Right hindlimb (tissue), 1 donor: ENCODE results near the gene GNB2.
A peak's percentile ranks its signal among the peaks of the same experiment; 100 is the strongest.

Experiments
- DNase-seq: peaks from one replicate; pipeline ENCODE4 v3.0.0-alpha.2; 2018

The GNB2 gene

GRCh38 chr7:100682228-100682741, 8.7 kb downstream of the GNB2 start:
- peak; percentile 30 for DNase-seq

- DNase-seq: no peak
These were observed 9.6 kb downstream of the GNB2 start for GRCh38 chr7:100682991-100683658.

DNA sequence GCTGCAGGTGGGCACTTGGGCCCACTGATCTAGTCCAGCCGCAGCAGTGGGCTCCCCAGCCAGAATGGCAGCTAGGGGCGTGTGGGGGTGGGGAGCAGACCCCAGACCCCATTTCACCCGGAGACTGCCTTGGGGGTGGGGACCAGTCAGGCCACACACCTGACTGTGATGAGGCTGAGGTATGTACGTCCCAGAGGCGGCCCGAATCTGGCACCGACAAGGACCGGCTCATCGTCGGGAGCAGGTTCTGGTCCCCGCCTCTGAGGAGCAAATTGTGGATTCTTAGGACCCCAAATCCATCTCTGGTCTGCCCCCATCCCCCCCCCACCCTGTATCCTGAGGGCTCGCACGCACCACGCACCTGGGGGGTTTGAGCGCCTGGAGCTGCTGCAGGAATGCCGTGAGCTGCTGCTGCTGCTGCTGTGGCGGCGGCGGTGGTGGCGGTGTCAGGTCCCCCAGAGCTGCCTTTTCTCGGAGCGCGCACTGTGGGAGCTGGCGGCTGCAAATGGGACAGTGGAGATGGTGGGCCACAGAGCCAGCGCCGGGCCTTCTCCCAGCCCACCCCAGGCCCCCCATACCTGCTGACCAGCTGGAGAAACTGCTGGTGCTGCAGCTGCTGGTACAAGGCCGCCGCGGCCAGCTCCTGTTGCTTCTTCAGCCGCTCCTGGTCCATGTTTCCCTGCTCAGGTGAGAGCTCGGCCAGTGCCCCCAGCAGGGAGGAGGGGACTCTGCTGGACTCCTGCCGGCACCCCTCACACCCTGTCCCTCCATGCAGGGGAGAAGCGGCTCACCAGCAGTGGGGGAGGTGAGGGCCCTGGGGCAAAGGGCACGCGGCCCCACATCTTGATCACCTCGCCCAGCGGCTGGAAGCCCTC, 10.4 kb downstream of the GNB2 start:
- DNase-seq: no peak

GRCh38 chr7:100684534-100685042, 11.0 kb downstream of the GNB2 start:
- DNase-seq: no peak

DNA sequence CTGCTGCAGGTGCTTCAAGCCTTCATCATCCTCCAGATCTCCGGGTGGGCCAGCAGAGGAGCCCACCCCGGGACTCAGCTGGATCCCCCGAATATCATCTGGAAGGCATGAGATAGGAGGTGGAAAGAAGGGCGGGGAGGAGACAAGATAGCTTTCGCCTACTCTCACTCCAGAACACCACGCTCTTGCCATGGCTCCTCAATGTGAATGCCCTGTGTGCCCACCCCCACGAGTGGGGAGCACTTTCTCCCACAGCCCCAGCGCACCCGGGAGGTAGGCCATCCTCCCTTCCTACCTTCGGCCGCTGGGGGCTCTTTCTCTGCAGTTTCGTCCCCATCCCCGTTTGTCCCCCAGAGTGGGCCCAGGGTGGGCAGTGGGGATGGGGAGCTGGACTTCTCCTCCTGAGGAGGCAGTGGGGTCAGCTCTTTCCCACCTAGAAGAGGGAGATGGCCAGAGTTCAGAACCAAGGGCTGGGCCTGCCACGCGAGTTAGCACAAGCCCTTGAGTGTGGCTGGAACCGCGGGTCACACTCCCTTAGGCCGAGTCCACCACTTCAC, 11.6 kb downstream of the GNB2 start:
- DNase-seq: no peak

- no peak for DNase-seq
These were observed 12.1 kb downstream of the GNB2 start for GRCh38 chr7:100685631-100686145.

- DNase-seq: no peak
These were observed 12.8 kb downstream of the GNB2 start for GRCh38 chr7:100686201-100686821.

DNA sequence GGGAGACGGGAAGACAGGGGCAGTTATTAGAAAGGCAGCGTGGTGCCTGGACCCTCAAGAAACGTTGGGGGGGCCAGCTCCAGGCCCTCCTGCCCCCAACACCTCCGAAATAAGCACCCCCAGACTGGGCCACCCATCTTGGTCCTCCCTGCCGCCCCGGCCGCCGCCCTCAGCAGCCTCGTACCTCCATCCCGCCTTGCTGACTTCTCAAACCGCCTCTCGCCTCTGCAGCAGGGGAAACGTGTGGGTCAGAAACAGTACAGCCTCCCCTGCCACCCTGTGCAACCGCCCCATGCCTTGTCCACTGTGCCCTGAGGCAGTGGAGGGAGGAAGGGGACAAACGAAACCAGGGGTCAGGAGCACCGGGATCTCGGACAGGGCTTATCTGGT, 13.3 kb downstream of the GNB2 start:
- no peak for DNase-seq

- DNase-seq: no peak
These were observed 13.7 kb downstream of the GNB2 start for GRCh38 chr7:100687261-100687660.

GRCh38 chr7:100687751-100688300, 14.3 kb downstream of the GNB2 start:
- DNase-seq: no peak

DNA sequence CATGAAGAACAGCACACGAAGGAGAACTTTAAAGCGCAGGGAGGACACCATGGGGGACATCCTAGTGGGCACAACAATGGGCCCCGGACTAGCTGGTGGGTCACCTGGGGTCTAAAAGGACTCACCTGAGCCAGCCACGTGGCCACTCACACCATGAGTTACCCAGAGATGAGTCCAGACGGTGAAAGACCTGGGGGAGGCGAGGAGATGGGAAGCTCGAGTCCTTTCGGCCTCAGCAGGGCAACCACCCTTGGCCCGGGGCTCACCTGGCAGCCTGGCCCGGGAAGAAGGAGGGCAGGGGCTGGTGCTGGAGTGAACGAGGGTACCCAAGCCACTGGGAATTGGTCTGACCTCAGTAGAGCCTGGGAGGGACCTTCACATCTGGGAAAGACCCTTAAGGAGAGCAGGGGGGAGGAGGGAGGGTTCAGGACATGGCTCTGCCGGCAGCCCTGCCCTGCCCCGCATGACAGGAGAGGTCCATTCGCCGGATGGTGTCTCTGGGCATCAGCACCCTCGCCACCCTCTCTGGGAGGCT, 14.9 kb downstream of the GNB2 start:
- no peak for DNase-seq

DNA sequence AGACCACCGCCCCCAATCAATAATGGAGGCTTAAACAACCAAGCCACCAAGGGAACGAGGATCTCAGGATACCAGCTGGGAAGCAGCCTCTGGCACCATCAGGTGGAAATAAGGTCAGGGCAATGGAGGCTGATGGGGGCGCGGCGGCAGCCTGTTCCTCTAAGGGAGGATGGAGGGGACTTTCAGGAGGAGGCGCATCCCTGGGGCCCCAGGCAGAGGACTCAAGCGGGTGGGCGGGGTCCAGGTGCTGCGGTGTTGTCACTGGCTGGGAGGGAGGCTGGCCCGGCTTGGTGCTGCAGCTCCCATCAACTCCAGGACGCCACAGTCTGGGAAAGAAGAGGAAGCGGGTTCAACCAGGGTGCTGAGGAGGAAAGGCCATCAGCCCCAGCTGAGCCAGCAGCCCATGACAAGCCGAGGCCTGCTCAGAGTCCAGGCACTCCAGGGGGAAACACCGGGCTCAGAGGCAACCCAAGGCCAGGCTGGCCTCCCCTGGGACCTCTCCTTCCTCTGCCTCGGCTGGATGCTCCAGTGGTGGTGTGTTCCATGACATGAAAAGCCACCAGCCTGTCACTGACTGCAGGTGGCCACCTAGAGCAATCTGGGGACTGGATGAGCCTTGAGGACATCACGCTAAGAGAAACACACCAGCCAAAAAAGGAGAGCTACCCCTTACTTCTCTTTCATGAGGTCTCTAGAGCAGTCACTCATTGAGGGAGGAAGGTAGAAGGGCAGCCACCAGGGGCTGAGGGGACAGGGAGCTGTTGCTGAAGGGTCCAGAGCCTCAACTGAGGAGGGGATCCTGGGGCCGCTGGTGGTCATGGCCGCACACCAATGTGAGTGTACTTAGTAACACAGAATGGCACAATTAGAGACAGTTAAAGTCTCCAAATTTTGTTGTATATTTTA, 15.9 kb downstream of the GNB2 start:
- DNase-seq: peak; percentile 21

GRCh38 chr7:100691676-100692577, 18.4 kb downstream of the GNB2 start:
- peak; percentile 82 for DNase-seq

DNA sequence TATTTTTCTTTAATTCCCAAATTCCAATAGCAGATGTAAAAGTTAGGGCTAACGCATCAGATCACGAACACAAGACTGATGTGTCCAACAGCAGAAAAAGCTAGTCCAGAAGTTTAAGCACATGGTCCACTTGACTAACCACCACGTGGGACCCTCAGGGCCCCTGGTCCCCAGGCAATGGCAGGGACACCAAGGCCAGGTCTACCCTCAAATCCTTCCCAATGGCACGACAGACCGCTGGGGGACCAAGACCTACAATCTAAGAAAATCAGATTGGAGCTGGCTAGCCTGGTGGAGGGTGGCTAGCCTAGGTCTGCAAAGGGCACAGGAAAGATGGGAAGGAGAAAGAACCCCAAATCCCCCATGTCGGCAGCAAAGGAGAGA, 19.0 kb downstream of the GNB2 start:
- DNase-seq: no peak

DNA sequence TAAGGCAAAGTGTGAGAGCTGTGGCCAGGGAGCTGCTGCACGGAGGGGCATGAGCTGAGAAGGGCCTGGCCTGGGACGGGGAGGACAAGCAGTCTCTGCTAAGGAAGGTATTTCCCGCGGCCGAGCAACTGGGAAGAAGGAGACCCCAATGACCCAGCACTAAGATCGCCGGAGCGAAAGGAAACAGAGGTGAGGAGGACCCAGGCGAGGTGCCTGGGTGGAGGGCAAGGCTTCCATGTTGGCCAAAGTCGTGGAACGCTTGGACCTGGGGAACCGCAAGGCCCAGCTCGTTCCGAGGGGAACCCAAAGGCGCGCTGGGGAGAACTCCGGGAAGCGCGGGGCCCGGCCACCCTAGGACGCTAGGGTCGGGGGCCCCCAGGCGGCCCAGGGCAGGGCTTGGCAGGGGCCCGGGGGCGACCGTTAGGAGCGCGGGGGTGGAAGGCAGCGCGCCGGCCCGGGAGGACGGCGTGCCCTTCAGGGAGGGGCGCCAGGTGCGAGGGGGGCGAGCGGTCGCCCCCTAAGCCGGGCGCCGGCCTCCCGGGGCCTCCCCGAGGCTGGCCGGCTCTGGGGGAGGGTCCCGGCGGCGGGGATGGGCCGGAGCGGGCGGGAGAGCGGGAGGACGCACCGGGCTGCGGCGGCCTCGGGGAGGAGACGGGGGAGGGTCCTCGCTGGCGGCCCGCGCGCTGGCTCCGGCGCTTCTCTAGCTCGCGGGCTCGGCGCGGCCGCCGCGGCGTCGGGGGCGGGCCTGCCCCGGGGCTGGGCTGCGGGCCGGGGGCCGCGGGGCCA, 20.0 kb downstream of the GNB2 start:
- peak; percentile 21 for DNase-seq

DNA sequence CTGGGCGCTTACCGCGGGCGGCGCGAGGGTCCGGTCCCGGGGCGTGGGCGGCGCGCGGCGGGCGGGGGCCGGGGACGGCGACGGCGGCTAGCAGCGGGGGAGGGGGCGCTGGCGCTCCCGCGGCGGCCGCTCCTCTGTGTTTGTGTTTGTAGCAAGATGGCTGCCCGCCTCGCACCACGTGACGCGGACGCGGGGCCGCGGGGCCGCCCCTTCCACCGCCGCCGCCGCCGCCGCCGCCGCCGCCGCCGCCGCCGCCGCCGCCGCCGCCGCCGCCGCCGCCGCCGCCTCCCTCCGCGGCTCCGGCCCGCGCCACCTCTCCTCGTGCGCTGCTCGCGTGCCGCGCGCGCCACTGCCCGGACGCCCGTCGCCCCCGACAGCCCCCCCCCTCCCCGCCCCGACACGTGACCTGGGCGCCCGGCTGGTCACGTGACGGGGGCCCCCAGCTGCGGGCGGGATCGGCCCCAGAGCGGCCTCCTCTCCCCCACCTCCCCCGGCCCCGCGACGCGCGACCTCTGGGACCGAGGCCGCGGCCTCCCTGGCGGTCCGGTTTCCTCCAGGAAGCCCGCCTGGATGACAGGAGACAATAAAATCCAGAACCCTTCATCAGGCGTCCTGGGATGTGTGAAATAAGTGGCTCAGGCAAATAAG, 20.7 kb downstream of the GNB2 start, which contains the start of gene GIGYF1:
GIGYF1 (minus strand) TSS at position 153 of the 648 bp plus-strand sequence. CDS start 6,012 bp downstream, outside the sequence.
- peak; percentile 82 for DNase-seq

- DNase-seq: no peak
These were observed 22.6 kb downstream of the GNB2 start for GRCh38 chr7:100696123-100696521.

- no peak for DNase-seq
These were observed 25.5 kb downstream of the GNB2 start for GRCh38 chr7:100699018-100699417.
